ENCODE measurements around the gene SYMPK. TPM values are rescaled to one million over a fixed set of nuclear protein-coding genes. Genes with fewer than 3 reads are reported as not detected.

The SYMPK gene
- total and polyA plus RNA-seq, 12 donors, result 22.4 to 75.0 (median 33.0) TPM

DNA sequence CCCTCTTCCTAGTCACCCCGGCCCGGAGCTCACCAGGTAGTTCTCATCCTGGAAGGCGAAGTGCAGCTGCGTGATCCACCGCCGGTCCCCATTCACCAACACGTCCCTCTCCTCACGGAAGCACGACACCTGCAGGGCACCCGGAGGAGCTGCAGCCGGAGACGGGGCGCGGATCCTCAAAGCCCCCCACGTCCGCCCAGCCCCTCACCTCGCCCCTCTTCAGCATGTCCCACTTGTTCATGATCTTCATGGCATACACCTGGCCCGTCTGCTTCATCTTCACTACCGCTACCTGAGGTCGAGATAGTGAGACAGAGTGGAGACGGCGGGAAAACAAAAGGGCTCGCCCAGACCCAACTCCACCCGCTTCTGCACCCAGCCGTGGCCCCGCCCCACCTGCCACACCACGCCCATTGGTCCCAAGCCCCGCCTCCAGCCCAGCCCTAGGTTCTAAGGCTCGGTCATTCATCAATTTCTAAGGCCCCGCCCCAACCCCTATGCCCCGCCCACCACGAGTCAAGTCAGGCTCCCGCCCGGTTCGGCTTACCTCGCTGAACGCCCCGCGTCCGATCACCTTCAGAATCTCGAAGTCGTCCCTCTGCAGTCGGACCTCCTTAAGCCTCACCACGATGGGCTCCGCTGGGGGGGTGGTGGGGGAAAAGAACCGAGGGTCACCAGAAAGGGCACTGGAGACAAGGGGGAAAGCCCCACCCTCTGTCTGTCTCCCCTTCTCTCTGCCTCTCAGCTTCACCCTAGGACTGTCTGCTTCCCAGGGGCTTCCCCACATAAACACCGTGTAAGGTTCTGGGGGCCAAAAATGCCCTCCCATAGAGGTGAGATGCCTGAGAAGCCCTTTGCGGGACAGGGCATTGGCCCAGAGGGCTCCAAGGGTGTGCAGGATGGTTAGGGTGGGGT lies 83.5 kb downstream of the SYMPK start:
- H3K4me3 ChIP-seq, result peak overlapping the region in 6 of 10 donors; percentile 49 to 87 (median 69)
- intact Hi-C loops (cut with DNase I), result no loop called here
- peak; percentile 26 to 53 (median 36) for ATAC-seq

DNA sequence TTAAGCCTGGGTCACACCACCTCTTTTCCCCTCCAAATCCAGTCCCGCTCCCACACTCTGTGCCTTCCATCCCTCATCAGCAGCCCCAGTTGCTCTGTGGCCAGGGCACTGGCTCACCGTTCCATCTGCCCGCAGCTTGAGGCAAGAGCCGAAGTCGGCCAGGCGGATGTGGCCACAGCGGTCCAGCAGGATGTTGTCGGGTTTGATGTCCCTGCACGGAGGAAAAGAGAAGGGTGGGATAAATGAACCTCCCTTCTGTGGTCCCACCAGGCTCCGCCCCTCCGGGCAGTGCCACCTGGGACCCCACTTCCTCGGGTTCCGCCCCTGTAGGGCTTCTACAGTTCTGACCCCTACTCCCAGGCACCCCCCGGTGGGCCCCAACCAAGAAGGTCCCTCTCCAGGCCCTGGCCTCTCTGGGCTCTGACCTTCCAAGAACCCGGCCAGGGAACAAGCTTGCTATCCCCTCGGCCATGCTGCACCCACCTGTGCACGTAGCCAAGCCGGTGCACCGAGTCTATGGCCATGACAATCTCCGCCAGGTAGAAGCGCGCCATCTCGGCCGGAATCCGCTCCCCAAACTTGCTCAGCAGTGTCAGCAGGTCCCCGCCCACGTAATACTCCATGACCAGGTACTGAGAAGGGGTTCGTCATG lies 84.8 kb downstream of the SYMPK start:
- no peaks in the 10 kb centered on the region for H3K9me3 ChIP-seq
- peaks cover 8 to 44% (median 29%) of the 10 kb centered on the region in 9 donors for H3K4me1 ChIP-seq
- no peak for ATAC-seq
- WGBS, 2 donors, result 95 to 96% methylated on average over 28 of the region's 28 CpGs
- H3K27me3 ChIP-seq, result peaks cover 0 to 90% (median 0%) of the 10 kb centered on the region in 7 donors
- DNase-seq, result no peak
- H3K4me3 ChIP-seq, result no peak overlapping the region
- H3K27ac ChIP-seq, result no peak overlapping the region
- TF ChIP-seq, protein P1, sequence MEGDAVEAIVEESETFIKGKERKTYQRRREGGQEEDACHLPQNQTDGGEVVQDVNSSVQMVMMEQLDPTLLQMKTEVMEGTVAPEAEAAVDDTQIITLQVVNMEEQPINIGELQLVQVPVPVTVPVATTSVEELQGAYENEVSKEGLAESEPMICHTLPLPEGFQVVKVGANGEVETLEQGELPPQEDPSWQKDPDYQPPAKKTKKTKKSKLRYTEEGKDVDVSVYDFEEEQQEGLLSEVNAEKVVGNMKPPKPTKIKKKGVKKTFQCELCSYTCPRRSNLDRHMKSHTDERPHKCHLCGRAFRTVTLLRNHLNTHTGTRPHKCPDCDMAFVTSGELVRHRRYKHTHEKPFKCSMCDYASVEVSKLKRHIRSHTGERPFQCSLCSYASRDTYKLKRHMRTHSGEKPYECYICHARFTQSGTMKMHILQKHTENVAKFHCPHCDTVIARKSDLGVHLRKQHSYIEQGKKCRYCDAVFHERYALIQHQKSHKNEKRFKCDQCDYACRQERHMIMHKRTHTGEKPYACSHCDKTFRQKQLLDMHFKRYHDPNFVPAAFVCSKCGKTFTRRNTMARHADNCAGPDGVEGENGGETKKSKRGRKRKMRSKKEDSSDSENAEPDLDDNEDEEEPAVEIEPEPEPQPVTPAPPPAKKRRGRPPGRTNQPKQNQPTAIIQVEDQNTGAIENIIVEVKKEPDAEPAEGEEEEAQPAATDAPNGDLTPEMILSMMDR (IDR thresholded peaks at IDR 0.05), result no peak
- intact Hi-C loops (cut with DNase I), result no loop called here
- H3K36me3 ChIP-seq, result peaks cover 0 to 54% (median 30%) of the 10 kb centered on the region in 9 donors

More for the DNA sequence above, 83.5 kb downstream of the SYMPK start:
- peak; percentile 76 to 81 for DNase-seq
- Histone ChIP-seq H3K36me3 (peaks cover 0 to 43% (median 30%) of the 10 kb centered on the region in 9 donors), H3K9me3 (no peaks in the 10 kb centered on the region), H3K4me1 (peaks cover 20 to 54% (median 42%) of the 10 kb centered on the region in 9 donors), H3K27ac (peak overlapping the region in 6 of 10 donors; percentile 23 to 96 (median 68)), H3K27me3 (peaks cover 0 to 90% (median 0%) of the 10 kb centered on the region in 7 donors)
- TF ChIP-seq, protein P1 (IDR thresholded peaks at IDR 0.05), result peak in 8 of 9 donors; percentile 47 to 62 (median 54)
- WGBS, 2 donors, result 17 to 23% methylated on average over 48 of the region's 48 CpGs

DNA sequence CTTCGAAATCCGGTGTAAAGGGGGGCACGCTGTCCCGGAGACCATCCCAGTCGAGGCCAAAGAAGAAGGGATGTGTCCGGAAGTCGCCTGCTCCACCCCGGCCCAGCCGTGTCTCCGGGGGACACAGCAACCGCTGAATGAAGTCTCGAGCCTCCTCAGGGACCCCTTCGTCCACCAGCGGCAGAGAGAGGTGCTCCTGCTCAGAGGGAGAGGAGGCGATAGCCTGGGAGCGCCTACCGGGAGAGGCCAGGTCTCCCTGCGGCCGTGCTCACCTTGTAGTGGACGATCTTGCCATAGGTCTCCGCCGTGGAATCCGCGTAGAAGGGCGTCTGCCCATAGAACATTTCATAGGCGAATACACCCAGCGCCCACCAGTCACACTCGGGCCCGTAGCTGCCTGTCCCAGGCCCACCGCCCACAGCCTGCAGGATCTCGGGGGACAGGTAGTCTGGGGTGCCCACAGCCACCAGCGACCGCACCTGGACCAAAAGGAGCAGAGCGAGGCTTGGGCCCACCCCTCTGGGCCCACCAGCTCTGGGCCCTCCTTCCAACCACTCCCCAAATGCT lies 85.5 kb downstream of the SYMPK start:
- no peak for DNase-seq
- H3K36me3 ChIP-seq, result peaks cover 0 to 60% (median 30%) of the 10 kb centered on the region in 9 donors
- 95 to 96% methylated on average over 34 of the region's 34 CpGs for WGBS, 2 donors
- H3K27ac ChIP-seq, result no peak overlapping the region
- no peaks in the 10 kb centered on the region for H3K9me3 ChIP-seq
- no peak overlapping the region for H3K4me3 ChIP-seq
- intact Hi-C loops (cut with DNase I), result no loop called here
- peaks cover 6 to 39% (median 23%) of the 10 kb centered on the region in 9 donors for H3K4me1 ChIP-seq
- ATAC-seq, result no peak
- TF ChIP-seq, protein P1 (IDR thresholded peaks at IDR 0.05), result no peak
- H3K27me3 ChIP-seq, result peaks cover 0 to 90% (median 0%) of the 10 kb centered on the region in 7 donors

DNA sequence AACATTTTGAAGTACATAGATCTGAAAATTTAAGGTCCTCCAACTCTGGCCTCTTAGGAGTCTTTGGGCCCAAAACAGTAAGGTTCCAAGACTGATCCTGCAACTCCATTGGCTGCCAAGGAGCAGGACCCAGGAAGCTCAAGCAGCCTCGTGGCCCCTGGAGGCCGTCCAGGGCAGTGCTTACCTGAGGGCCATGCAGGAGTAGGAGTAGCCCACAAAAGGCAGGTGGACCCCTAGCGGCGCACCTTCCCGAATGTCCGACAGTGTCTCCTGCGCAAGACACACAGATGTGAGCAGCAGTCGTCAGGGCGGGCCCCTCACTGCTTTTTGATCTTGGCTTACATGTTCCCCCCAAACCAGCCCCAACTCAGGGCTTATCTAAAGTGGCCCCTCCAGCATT lies 88.2 kb downstream of the SYMPK start:
- Histone ChIP-seq H3K4me1 (peaks cover 3 to 33% (median 9%) of the 10 kb centered on the region in 9 donors), H3K27me3 (peaks cover 0 to 84% (median 0%) of the 10 kb centered on the region in 7 donors), H3K4me3 (no peak overlapping the region), H3K36me3 (peaks cover 0 to 76% (median 33%) of the 10 kb centered on the region in 9 donors), H3K9me3 (no peaks in the 10 kb centered on the region), H3K27ac (no peak overlapping the region)
- no peak for DNase-seq
- no peak for ATAC-seq
- intact Hi-C loops (cut with DNase I), result no loop called here
- TF ChIP-seq, protein P1 (IDR thresholded peaks at IDR 0.05), result peak in 1 of 9 donors; percentile 7
- 80 to 86% methylated on average over 9 of the region's 9 CpGs for WGBS, 2 donors
